Bronchial epithelial cell (primary cell): ENCODE results near the gene RHOT2. TPM values are rescaled to one million over a fixed set of nuclear protein-coding genes. Genes with fewer than 3 reads are reported as not detected.

Source experiments
- DNase-seq: peaks from one replicate; pipeline ENCODE4 v3.0.0-alpha.2; 2010; ENCODE audit warnings: low read depth
- FAIRE-seq: peaks from 2 replicates; lab custom pipeline; 2011; peaks lifted over from hg19 to GRCh38; lab: Jason Lieb, UNC
- H3K27me3 ChIP-seq: 2 replicates; pipeline ENCODE4 v1.5.1; 2011; ENCODE audit warnings: low read length; ENCODE audit not compliant: control insufficient read depth, insufficient read depth
- H3K36me3 ChIP-seq: 2 replicates; pipeline ENCODE4 v1.5.1; 2011; ENCODE audit warnings: low read length; ENCODE audit not compliant: control insufficient read depth, insufficient read depth
- H3K4me3 ChIP-seq: 2 replicates; pipeline ENCODE4 v1.5.1; 2011; ENCODE audit warnings: mild to moderate bottlenecking, low read depth, low read length, control low read depth
- CTCF ChIP-seq: IDR thresholded peaks from 2 replicates; pipeline ENCODE4 v1.5.1; 2011; ENCODE audit warnings: mild to moderate bottlenecking, moderate library complexity, low read length, control low read depth, inconsistent platforms; ENCODE audit not compliant: insufficient read depth, severe bottlenecking
- total RNA-seq: library from RNA; depleted of rRNA; stranded (reverse); fragments of >200 nt; gene quantifications from 2 replicates; pipeline ENCODE4 v1.2.1, GENCODE V29; 2014

Gene RHOT2
- total RNA-seq, 1 donor from 2014 or later: 44.5 TPM

GRCh38 chr16:707062-707538, 39.2 kb downstream of the RHOT2 start:
- FAIRE-seq (no peak), DNase-seq (no peak)
- no peak for TF ChIP-seq CTCF
- H3K4me3 ChIP-seq: no peak overlapping the region
- peaks cover 42% of the 10 kb centered on the region for H3K27me3 ChIP-seq
- H3K36me3 ChIP-seq: no peaks in the 10 kb centered on the region

GRCh38 chr16:708019-708418, 40.1 kb downstream of the RHOT2 start:
- H3K27me3 ChIP-seq: peaks cover 34% of the 10 kb centered on the region
- no peaks in the 10 kb centered on the region for H3K36me3 ChIP-seq
- no peak overlapping the region for H3K4me3 ChIP-seq
- no peak for DNase-seq
- TF ChIP-seq CTCF: no peak
- FAIRE-seq: no peak

GRCh38 chr16:708959-709358, 41.0 kb downstream of the RHOT2 start:
- Histone ChIP-seq H3K4me3 (no peak overlapping the region), H3K27me3 (peaks cover 27% of the 10 kb centered on the region), H3K36me3 (no peaks in the 10 kb centered on the region)
- TF ChIP-seq CTCF: no peak
- FAIRE-seq (no peak), DNase-seq (no peak)

GRCh38 chr16:709566-710499, 41.9 kb downstream of the RHOT2 start:
- no peaks in the 10 kb centered on the region for H3K36me3 ChIP-seq
- FAIRE-seq (no peak), DNase-seq (peak; percentile 49)
- TF ChIP-seq CTCF: no peak
- peaks cover 20% of the 10 kb centered on the region for H3K27me3 ChIP-seq
- no peak overlapping the region for H3K4me3 ChIP-seq

- TF ChIP-seq CTCF: no peak
- no peak for DNase-seq
- H3K36me3 ChIP-seq: no peaks in the 10 kb centered on the region
- peaks cover 20% of the 10 kb centered on the region for H3K27me3 ChIP-seq
- H3K4me3 ChIP-seq: no peak overlapping the region
- FAIRE-seq: no peak
Observed at GRCh38 chr16:710500-711075, 42.7 kb downstream of the RHOT2 start.
